GM12801 (cell line): ENCODE data around the gene DNAH1.

Experiments used
- TF ChIP-seq, protein P1 (sequence below): IDR thresholded peaks from one replicate; pipeline ENCODE4 v1.5.1; 2011; ENCODE audit warnings: control low read depth; ENCODE audit not compliant: insufficient read length; ENCODE audit errors: extremely low read depth

The DNAH1 gene

DNA sequence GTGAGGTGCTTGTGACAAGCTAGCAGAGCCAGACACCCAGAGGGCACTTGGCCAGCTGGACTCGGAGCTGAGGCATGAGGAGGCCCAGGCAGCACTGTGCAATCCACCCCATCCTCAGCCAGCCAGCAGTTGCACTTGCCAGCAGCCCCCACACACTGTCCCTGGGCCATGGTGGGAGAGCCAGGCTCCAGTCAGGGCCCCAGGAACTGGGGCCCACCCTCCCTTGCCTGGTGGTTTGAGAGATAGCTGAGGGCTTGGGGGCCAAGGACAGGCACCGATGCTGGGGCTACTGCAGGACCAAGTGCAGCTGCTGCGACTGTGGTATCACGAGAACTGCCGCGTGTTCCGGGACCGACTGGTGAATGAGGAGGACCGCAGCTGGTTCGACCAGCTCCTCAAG, 63.5 kb downstream of the DNAH1 start:
- TF ChIP-seq, protein P1, sequence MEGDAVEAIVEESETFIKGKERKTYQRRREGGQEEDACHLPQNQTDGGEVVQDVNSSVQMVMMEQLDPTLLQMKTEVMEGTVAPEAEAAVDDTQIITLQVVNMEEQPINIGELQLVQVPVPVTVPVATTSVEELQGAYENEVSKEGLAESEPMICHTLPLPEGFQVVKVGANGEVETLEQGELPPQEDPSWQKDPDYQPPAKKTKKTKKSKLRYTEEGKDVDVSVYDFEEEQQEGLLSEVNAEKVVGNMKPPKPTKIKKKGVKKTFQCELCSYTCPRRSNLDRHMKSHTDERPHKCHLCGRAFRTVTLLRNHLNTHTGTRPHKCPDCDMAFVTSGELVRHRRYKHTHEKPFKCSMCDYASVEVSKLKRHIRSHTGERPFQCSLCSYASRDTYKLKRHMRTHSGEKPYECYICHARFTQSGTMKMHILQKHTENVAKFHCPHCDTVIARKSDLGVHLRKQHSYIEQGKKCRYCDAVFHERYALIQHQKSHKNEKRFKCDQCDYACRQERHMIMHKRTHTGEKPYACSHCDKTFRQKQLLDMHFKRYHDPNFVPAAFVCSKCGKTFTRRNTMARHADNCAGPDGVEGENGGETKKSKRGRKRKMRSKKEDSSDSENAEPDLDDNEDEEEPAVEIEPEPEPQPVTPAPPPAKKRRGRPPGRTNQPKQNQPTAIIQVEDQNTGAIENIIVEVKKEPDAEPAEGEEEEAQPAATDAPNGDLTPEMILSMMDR = no peak

DNA sequence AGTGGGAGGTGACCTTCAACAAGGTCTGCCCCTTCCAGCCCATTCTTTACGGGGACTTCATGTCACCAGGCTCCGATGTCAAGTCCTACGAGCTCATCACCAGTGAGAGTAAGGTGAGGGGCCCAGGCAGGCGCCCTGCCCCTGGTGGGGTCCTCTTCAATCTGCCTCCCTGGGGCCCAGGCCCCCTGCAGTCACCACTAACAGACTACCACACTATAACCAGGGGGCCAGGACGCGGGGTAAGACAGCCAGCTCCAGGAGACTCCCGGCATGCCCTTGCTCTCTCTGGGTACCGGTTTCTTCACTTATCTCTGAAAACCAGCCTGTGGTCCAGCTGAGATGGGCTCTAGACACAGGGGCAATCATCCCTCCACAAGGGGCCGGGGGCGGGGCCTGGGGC, 63.9 kb downstream of the DNAH1 start:
- TF ChIP-seq, protein P1 = no peak

DNA sequence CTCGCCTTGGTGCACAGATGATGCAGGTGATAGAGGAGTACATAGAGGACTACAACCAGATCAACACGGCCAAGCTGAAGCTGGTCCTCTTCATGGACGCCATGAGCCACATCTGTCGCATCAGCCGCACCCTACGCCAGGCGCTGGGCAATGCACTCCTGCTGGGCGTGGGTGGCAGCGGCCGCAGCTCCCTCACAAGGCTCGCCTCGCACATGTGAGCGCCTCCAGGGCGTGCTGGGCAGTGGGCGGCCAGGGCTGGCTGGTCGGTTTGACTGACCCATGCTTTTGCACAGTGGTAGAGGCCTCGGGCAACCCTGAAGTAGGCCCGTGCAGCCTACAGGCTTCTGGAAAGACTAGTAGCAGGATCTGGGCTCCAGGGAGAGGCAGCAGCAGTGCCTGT, 65.5 kb downstream of the DNAH1 start:
- TF ChIP-seq, protein P1 = no peak

DNA sequence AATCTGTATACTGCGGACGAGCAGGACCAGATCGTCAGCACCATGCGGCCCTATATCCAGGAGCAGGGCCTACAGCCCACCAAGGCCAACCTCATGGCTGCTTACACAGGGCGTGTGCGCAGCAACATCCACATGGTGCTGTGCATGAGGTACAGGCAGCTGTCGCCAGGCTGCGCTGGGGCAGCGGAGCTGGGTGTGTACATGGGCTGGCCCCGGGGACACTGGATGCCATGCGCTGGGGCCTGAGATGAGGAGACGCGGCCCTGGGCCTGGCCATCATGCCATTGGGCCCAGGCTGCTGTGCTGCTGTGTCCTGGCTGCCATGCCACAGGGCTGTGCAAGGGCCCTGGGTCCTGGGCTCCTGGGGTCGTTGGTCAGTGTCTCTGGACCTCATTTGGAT, 67.3 kb downstream of the DNAH1 start:
- TF ChIP-seq, protein P1 = no peak

DNA sequence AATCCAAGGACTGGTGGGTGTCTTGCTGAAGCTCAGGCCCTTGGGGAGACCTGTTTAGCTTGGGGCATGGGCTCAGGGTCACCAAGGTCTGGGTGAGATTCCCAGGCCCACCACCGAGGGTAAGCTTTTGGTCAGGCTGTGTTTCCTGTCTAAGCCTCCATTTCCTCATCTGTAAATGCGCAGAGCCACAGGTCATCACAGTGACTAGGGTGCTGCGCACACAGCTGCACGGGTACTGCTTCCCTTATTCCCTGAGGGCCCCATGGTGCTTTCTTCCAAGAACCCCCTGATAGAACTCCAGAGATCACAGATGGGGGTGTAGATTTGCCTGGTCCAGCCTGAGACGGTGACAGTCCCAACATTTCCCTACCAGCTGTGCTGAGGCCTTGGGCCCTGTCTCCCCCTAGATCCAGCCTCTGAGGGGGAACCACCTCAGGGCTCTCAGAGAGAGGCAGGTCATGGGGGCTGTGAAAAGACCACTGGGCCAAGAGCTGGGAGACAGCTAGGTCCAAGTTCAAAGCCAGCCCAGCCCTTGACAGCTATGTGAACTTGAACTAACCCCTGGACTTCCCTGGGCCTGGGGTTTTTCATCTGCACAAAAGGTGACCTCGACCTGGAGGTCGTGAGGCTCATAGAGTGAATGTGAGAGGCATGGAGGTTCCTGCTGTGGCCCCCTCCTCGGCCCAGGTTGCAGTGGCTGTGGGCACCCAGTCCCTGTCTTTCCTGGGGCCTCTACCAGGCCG, 68.1 kb downstream of the DNAH1 start:
- TF ChIP-seq, protein P1 = no peak

DNA sequence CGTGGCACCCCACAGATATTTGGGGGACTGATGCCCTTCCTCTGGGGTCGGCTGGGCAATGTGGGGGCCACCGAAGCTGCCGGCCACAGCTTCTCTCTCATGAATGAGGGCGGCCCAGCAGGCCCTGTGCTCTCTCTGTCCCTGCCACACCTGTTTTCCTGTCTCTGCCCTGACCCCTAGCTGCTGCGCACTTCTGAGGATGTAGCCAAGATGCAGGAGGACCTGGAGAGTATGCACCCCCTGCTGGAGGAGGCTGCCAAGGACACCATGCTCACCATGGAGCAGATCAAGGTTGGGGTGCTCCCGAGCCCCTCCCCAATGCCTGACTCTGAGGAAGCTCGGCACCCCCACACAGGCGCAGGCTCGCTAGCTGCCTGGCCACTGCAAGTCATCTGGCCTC, 69.0 kb downstream of the DNAH1 start:
- TF ChIP-seq, protein P1 = no peak

DNA sequence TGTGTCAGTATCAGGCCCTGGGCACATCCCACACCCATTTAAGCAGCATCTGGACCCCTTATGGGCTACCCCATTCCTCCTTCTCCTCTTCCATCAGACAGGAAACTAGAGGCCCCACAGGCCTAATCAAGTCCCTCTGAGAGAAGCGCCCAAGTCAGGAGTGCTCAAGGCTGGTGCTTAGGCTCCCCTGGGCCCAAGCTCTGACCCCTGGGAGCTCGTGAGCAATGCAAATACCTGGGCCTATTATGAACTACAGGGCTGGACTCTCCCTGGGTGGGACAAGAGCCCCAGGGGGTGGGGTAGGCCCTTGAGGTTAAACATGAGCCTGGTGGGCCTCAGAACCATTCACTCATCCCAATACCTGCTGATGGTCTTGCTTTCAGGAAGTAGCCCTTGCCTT, 71.4 kb downstream of the DNAH1 start:
- TF ChIP-seq, protein P1 = no peak
